Measurements from ENCODE around the gene TRAPPC3.

TRAPPC3 gene

DNA sequence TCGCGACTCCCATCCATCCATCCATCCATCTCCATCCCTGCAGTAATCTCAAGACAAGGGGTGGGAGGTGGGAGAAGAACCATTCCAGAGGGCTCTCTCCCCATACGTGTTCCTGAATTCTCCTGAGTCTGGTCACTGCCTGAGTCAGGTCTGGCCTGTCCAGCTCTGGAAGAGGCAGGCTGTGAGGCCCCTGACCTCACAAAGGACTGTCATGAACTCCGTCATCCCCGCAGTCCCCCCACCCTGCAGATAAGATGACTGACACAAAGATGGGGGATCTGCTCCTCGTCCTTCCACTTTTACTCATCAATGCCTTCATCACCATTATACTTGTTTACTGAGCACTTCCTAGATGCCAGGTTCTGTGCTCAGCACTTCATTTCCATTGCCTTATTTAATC, 5.0 kb upstream of the TRAPPC3 start:
- in situ Hi-C loops (cut with HindIII; ENCODE audit: low sequenced_read_pairs), result no loop called here

DNA sequence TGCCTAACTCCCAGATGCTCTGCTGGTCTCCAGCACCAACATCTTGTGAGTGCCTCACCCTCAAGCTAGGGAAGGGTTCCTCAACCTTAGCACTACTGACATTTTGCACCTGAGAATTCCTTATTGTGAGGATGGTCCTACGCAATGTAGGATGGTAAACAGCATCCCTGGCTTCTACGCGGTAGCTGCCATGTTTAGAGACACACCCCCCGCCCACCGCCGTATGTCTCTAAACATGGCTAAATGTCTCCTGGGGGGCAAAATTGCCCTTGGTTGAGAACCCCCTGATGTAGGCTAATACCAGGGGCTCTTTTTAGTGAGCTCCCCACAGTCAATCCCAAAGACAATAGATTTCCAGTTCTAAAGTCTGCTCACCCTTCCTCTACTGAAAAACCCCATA, 4.2 kb upstream of the TRAPPC3 start:
- in situ Hi-C loops (cut with HindIII; ENCODE audit: low sequenced_read_pairs), result no loop called here

DNA sequence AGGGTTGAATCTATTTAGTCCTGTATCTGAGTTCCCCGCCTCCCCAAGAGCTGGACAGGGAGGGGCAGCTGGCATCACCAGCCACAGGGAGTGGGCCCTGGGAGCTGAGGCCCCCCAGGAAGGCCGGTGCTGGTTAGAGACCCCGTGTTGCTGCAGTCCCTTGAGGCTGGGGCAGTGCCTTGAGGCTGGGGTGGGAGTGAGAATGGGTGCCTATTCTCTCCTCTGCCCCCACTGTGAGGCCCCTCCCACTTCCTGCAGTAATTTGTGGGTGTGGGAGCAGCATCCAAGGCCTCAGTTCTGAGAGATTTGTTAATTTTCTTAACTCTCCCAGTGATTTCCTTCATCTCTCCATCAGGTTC, 2.5 kb upstream of the TRAPPC3 start:
- in situ Hi-C loops (cut with HindIII; ENCODE audit: low sequenced_read_pairs), result no loop called here

DNA sequence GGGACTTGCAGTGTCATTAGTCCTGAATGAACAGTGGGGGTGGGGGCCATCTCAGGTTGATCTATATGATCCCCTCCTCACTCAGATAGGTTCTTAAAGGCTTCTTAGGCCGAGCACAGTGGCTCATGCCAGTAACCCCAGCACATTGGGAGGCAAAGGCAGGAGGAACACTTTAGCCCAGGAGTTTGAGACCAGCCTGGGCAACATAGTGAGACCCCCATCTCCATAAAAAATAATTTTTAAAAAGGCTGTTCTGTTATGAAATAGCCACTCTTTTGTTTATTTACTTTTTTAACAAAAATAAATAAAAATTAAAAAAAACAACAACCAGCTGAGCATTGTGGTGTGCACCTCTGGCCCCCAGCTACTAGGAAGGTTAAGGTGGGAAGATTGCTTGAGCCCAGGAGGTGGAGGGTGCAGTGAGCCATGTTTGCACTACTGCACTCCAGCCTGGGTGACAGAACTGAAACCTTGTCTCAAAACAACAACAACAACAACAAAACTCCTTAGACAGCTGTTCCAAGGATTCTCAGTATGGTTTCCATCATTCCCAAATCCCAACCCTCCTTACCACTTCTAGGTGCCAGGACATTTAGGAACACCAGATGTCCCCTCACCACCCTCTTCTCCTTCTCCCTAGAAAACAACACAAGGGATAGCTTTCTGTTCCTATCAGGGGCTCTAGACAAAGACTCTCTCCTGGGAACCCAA, 2.0 kb upstream of the TRAPPC3 start:
- in situ Hi-C loops (cut with HindIII; ENCODE audit: low sequenced_read_pairs), result no loop called here

DNA sequence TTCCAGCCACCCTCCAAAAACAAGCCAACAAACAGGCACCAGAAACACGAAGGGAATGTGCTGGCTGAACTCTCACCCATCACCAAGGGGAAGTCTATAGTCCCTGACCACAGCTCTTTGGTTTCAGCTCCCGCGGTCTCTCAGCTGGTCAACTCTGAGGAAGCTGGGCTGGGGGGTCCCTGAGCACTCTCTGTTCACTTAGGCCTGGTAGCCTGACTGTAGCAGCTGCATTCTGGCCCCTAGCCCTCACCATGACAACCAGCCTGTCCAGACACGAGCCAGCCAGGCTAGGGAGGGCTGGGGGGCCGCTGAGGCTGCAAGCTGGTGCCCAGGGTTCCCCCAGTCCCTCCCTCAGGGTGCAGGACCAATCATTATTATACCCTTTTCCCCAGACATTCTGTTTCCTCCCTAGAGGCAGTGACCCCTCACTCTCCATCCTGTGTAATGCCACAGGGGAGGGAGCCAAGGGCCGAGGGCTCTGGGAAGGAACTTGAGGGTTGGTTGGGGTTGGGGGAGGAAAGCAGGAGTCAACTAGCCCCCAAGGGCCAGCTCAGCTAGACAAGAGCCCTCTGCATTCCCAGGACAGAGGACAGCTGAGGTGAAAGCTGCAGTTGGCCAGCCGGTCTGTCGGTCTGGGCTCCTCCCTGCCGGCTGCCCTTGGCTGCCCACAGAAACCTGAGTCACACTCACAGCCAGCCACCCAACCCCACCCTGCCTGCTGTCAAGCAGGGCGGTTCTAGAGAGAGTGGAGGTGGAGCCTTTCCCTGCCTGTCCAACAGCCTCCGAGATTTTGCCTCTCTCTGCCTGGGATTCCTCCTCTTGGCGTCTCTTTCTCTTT, 1.2 kb upstream of the TRAPPC3 start:
- in situ Hi-C loops (cut with HindIII; ENCODE audit: low sequenced_read_pairs), result no loop called here

DNA sequence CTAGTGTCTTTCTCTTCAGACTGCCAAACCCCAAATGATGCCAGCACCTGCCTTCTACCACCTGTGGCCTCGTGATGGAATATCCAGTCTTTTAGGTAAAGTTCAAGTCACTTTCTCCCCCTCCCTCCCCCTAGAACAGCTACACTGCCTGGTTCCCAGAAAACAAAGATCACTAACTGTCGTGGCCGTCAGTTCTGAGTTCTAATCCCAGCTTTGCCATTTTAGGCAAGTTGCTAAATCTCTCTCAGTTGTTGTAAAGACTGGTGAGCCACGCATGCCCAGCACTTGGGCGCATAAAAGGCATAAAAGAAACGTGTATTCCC, 648 bp upstream of the TRAPPC3 start:
- in situ Hi-C loops (cut with HindIII; ENCODE audit: low sequenced_read_pairs), result loop anchor here (25.0 kb wide), 1 partner anchor 137 kb away; no protein-coding TSS in a partner anchor

DNA sequence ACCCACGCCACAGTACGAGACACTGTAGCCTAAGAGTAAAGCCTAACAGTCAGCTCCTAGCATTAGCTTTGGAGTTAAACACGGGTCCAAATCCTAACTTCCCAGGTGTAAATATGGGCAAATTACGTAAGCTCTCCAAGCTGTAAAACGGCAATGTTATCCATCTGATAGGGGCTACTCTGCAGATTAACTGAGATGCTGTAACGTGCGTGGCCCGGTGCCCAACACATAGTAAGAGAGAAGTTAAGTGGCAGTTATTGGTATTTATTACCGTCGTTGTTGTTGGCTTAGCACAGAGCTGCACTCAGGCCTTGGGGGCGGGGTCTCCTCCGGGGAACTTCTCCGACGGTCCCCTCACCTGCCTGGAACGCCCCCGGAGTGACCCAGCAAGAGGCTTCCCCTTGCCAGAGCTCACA, 457 bp downstream of the TRAPPC3 start:
- in situ Hi-C loops (cut with HindIII; ENCODE audit: low sequenced_read_pairs), result loop anchor here (25.0 kb wide), 1 partner anchor 138 kb away; no protein-coding TSS in a partner anchor

DNA sequence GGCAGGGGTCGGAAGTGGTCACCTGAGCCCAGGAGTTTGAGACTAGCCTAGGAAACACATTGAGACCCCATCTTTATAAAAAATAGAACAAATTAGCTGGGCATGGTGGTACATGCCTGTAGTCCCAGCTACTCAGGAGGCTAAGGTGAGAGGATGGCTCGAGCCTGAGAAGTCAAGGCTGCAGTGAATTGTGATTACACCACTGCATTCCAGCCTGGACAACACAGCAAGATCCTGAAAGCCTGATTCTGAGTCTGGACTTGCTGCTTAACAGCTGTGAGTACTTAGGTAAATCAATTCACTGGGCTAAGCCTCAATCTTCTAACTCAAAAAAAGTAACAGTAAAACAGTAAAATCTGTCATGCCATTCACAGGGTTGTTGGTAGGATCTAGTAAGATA, 4.9 kb downstream of the TRAPPC3 start:
- in situ Hi-C loops (cut with HindIII; ENCODE audit: low sequenced_read_pairs), result loop anchor here (25.0 kb wide), 1 partner anchor 143 kb away; no protein-coding TSS in a partner anchor

DNA sequence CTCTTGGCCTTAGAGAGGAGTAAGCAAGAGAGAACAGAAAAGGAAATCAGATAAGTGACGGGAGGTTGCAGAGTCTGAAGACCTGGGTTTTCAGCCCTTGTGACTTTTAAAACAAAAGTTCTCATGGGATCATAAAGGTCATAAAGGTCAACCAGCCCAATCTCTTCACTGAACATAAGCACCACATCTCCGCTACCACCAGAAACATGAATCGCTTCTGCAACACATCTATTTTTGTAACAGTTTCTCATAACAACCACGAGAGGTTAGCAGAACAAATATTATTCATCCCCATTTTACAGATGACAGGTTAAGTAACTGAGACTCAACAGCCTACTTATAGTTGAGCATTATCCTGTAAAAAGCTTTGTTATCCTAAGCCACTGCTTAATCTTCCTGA, 5.9 kb downstream of the TRAPPC3 start:
- in situ Hi-C loops (cut with HindIII; ENCODE audit: low sequenced_read_pairs), result loop anchor here (25.0 kb wide), 1 partner anchor 144 kb away; no protein-coding TSS in a partner anchor

DNA sequence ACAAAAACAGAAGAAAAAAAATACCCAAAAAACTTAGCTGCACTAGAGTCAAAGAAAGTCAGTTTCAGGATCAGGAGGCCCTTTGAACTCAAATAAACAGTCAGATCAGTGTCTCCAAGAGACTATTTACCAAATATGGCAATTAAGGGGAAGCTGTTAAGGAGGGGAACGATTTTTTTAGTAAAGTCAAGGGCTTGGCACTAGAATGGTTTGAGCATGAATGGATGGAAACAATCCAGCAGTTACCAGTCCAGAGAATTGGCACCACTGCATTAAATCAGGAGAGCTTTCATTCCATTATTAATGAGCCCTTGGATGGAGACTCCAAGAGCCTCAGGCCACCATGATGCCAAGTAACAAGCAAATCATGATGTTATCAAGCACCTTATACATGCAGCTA, 7.2 kb downstream of the TRAPPC3 start:
- in situ Hi-C loops (cut with HindIII; ENCODE audit: low sequenced_read_pairs), result loop anchor here (25.0 kb wide), 1 partner anchor 145 kb away; no protein-coding TSS in a partner anchor

DNA sequence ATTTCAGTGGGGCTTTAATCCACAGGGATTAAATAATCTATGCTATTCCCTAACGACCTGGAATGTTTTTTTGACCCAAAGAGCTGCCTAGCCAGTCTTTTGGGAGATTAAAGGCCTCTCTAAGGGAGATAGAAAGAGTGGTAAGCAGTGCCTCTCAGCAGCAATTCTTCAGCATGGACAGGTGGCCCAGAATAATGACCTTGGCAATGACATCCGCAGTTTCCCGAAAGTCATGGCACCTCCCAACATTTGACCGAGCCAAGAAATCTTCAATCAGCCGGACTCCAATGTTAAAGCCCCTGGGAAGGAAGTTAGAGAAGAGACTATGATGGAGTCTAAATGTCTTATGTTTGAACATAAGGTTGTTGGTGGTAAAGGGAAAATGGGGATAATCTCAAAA, 9.8 kb downstream of the TRAPPC3 start:
- in situ Hi-C loops (cut with HindIII; ENCODE audit: low sequenced_read_pairs), result loop anchor here (25.0 kb wide), 1 partner anchor 148 kb away; no protein-coding TSS in a partner anchor

DNA sequence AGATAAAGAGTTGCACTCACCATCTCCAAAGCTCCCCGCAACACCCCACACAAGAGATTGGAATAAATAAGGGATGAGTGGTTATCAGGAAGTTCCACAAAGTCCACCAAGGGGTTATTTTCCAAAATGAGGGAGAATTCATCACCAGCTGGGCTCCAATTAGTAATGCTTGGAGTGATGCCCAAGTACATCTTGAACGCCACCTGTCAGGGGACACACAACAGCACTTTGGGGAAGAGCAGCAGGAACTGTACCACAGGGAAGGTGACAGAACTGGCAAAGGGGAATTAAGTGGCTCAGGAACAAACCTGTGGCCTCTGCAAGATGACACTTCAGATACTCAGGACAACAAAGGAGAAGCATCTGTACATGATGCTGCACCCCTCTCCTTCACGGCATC, 11.5 kb downstream of the TRAPPC3 start:
- in situ Hi-C loops (cut with HindIII; ENCODE audit: low sequenced_read_pairs), result loop anchor here (25.0 kb wide), 1 partner anchor 150 kb away; no protein-coding TSS in a partner anchor

DNA sequence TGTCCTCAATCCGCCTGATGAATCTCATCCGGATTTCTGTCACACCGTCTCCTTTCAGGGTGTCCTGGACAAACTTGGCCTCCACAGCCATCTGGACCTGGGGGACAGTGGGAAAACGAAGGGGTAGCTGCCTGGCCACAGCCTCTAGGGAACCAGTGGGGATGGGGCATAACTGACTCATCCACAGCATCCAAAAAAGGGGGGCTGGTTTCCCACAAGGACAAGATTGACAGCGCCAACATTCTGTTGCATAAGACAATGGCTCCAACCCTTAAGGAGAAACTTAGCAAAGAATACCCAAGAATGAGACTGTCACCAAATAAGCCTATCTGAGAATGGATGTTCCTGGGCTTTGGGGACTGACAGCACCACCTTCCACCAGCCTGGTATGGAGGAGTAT, 12.1 kb downstream of the TRAPPC3 start:
- in situ Hi-C loops (cut with HindIII; ENCODE audit: low sequenced_read_pairs), result loop anchor here (25.0 kb wide), 1 partner anchor 150 kb away; no protein-coding TSS in a partner anchor

DNA sequence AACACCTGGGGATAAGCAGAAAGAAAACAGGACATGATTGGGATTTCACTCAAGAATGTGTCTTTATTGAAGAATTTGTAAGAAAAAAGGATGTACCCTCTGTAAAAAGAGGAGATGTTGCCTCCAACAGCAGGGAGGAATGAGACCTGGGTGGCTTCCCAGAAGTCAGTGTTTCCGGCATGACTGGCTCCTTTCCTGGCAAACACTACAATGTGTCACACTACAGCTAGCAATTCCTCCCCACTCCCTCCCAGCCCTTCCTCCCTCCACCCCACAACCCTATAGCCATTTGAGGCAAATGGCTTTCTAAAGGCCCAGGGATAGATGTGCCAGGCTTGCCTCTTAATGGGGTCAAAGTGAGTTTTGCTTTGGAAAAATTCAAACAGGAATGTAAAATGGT, 12.8 kb downstream of the TRAPPC3 start:
- in situ Hi-C loops (cut with HindIII; ENCODE audit: low sequenced_read_pairs), result loop anchor here (25.0 kb wide), 1 partner anchor 151 kb away; no protein-coding TSS in a partner anchor

DNA sequence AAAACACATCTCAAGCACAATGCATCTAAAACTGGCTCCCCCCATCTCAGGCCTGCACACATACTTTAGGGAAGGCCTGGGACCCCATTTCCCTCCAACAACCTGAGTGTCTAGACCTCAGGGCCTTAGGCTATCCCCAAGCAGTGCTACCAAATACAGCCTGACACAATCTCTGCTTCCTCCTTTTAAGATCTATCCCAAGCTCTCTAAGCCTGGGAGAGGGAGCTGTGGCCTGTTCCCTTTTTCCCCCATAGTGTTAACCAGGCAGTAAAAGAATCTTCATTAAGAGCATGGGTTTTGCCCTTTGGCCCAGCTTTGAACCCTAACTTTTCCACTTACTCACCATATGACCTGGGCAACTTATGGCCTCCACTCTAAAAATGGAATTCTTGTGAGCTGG, 13.5 kb downstream of the TRAPPC3 start:
- in situ Hi-C loops (cut with HindIII; ENCODE audit: low sequenced_read_pairs), result loop anchor here (25.0 kb wide), 1 partner anchor 152 kb away; no protein-coding TSS in a partner anchor

DNA sequence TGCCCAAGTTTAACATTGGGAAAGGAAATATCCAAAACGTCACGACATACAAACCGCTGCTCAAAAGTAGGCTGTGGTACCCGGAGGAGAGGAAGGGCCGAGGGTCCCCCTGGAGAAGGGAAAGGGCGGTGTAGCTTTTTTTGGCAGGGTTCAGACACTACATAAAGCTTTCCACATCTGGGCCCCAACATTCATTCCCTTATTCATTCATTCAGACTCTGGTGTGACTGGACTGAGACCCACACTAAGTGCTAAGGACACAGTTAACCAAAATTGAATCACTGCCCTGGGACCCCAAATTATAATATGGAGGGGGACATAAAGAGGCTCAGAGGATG, 14.0 kb downstream of the TRAPPC3 start:
- in situ Hi-C loops (cut with HindIII; ENCODE audit: low sequenced_read_pairs), result loop anchor here (25.0 kb wide), 1 partner anchor 152 kb away; no protein-coding TSS in a partner anchor

DNA sequence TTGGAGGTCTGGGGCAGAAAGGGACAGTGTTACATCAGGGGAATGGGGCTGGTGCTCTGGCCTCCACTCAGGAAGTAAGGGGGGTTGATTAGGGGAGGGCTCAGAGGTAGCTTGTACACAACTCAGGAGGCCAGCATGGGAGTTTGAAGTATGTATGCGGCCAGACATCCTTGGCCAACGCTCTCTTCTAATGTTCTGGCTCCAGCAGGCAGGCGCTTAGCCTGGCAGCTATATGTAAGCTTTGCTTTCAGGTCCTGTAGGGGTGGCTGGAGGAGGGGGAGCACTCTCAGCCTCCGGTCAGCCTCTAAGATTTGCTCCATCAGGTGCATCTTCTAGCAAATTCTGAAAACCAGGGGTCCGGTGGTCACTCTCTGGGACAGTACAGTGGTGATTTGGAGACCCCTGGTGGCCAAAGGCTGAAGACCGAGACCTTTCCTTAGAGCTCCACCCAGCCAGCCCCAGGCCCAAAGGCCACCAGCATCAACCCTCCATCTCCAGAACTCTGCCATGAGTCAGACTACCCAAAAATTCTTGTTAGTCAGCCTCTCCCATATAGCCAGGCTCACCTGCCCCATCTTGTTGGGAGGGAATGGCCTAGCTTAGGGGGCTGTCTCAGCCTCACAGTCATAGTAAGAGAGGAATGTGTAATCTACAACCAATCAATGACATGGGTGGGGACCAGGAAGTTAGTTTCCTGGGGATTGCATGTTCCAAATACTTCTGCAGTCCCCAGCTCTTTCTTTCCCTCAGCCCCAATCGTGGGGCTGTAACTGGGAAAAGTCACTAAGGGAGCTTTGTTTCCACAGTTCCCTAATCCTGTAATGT, 14.6 kb downstream of the TRAPPC3 start:
- in situ Hi-C loops (cut with HindIII; ENCODE audit: low sequenced_read_pairs), result loop anchor here (25.0 kb wide), 1 partner anchor 153 kb away; no protein-coding TSS in a partner anchor

DNA sequence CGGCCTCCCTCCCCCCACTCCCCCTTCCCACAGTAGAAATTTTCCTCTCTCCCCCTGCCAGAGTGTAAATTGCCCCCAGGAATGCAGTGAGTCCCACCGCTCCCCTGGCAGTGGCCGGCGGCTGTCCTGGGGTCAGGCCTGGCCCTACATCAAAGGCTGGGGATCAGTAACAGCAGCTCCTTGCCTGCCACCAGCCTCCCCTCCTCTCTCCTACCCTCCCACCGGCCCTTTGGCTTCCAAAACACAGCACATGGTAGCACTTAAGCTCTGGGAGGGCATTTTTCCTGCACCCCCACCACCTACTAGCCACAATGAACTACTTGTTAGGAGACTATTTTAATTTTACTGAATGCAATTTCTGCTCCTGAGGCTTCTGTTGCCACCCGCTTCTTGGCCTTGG, 15.3 kb downstream of the TRAPPC3 start:
- in situ Hi-C loops (cut with HindIII; ENCODE audit: low sequenced_read_pairs), result loop anchor here (25.0 kb wide), 1 partner anchor 153 kb away; no protein-coding TSS in a partner anchor

DNA sequence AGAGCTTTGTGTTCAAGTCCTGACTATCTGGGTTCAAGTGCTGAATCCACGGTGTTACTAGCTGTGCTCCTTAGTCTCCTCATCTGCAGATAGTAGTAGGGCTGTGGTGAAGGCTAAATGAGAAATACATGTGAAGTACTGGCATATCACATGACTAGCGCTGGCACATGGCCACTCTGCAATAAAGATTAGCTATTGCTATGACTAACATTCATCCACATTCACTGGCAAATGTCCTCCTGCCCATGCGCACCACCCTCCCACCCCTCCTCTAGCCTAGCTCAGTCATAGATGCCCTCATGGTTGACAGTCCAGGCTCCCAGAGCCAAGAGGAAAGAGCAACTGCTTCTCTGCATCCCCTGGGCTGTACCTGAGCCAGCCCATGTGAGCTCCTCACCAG, 15.8 kb downstream of the TRAPPC3 start:
- in situ Hi-C loops (cut with HindIII; ENCODE audit: low sequenced_read_pairs), result loop anchor here (25.0 kb wide), 1 partner anchor 154 kb away; no protein-coding TSS in a partner anchor

DNA sequence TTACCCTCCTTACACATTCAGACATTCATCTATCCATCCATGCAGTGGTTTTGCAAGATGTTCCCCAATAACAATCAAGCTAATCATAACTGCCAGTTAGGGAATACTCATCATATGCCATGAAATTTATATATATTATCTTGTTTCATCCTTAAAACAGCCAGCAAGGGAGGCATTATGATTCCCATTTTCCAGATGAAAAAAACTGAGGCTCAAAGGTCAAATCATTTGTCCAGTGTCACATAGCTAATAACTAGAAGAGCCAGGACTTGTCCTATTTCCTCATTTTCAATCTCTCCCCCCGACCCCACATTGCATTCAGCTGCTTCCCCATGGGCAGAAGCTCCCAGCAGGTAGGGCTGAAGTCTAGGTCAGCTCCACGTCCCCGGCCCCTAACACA, 17.3 kb downstream of the TRAPPC3 start:
- in situ Hi-C loops (cut with HindIII; ENCODE audit: low sequenced_read_pairs), result loop anchor here (25.0 kb wide), 1 partner anchor 155 kb away; no protein-coding TSS in a partner anchor

DNA sequence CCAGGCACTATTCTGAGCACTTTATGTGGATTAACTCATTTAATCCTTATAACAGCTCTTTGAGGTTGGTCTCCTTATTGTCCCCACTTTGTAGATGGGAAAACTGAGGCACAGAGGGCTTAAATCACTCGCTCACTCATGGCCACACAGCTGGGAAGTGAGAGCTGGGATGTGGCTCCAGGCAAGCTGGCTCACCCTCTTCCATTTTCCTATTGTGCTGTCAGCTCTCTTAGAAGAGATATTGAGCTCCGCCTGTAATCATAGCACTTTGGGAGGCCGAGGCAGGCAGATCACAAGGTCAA, 20.4 kb downstream of the TRAPPC3 start:
- in situ Hi-C loops (cut with HindIII; ENCODE audit: low sequenced_read_pairs), result loop anchor here (25.0 kb wide), 1 partner anchor 158 kb away; no protein-coding TSS in a partner anchor
